ENCODE data around the gene MAP2K6.

MAP2K6 gene

DNA sequence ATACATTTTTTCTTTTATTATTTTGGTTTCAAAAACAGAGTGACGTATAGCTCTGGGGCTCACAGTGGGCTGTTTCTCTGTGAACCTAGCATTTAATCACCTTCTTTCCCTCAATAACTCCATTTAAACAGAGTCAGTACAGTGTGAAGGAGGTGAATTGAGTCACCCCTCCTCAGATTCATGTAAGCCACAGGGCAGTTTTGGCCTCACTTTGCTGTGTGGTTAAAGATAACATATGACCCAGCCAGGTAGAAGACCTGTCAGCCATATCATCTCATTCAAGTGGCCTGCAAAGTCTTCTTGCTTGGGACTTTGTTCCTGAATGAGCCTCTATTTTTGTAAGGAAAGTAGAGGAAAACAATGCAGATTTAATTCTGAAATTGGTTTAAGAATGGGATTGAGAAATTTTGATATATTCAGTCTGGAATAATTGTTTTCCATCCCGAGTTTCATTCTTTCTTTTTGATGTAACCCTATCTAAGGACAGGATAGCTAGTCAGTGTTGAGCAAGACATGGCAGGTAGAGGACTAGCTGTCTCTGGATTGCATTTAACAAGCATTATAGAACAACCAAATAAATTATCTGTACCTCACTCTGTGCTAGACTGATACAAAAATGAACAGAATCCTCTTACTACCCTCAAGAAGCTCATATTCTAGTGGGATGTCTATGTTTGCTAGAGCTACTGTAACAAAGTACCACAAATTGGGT is 13.1 kb downstream of the MAP2K6 start:
- no peak for DNase-seq

- peak; percentile 85 to 92 (median 90) for DNase-seq
These were observed 13.9 kb downstream of the MAP2K6 start for GRCh38 chr17:69428252-69428980.

- peak; percentile 6 to 23 (median 18) for DNase-seq
These were observed 16.0 kb downstream of the MAP2K6 start for GRCh38 chr17:69430488-69430887.

- no peak for DNase-seq
These were observed 17.3 kb downstream of the MAP2K6 start for GRCh38 chr17:69431835-69432234.

GRCh38 chr17:69433093-69433492 is 18.6 kb downstream of the MAP2K6 start:
- DNase-seq = no peak

GRCh38 chr17:69434164-69434579 is 19.7 kb downstream of the MAP2K6 start:
- DNase-seq = no peak

GRCh38 chr17:69435971-69436696 is 21.6 kb downstream of the MAP2K6 start:
- no peak for DNase-seq

DNA sequence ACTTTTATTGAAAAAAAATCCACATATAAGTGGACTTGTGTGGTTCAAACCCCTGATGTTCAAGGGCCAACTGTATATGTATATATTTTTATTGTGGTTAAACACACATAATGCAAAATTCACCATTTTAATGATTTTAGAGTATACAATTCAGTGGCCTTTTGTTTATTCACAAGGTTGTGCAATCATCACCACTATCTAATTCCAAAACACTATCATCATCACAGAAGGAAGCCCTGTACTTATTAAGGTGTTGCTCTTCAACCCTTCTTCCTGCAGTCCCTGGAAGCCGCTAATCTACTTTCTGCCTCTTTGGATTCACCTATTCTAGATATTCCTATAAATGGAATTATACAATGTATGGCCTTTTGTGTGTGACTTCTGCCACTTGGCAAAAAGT is 23.0 kb downstream of the MAP2K6 start:
- no peak for DNase-seq

GRCh38 chr17:69438776-69439175 is 24.3 kb downstream of the MAP2K6 start:
- DNase-seq = no peak

GRCh38 chr17:69441179-69441578 is 26.7 kb downstream of the MAP2K6 start:
- DNase-seq = no peak

GRCh38 chr17:69443138-69443537 is 28.6 kb downstream of the MAP2K6 start:
- DNase-seq = no peak

DNA sequence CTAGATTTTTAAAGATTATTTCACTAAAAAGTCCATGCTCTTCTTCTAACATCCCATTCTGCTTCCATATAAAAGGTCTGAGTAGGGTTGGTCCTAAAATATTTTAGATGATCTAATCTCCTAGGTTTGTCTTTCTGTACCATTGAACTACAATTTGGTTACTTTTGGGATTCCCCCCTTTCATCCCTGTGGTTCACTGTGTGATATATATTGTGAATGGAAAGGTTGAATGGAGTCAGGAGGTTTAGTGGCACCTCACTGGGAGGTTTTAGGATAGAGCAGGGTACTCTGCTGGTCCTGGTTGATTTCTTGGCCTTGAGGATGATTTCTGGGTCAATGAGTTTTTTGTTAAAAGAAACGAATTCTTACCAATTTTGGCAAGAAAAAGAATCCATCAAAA is 29.5 kb downstream of the MAP2K6 start:
- DNase-seq = no peak

GRCh38 chr17:69445132-69445531 is 30.6 kb downstream of the MAP2K6 start:
- peak; percentile 8 to 32 (median 22) for DNase-seq

DNA sequence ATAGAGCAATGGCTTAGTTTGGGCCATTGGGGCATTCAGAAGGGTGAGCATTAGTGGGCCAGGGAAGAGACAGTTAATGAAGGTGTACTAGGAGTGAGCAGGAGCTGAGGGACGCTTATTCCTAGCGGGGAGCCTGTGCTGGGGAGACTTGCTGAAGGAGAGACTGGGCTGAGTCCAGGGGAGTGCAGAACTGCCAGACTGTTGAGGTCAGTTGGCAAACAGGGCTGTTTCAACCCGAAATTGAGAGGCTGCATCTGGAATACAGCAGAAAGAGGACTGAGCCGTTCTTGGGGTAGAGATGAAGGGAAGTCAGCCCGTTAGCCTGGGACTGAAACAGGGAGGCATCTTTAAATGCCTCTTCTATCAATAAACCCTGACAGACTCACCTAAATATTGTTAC is 33.2 kb downstream of the MAP2K6 start:
- DNase-seq = no peak

- DNase-seq = no peak
These were observed 34.1 kb downstream of the MAP2K6 start for GRCh38 chr17:69448431-69449102.

- DNase-seq = no peak
These were observed 35.6 kb downstream of the MAP2K6 start for GRCh38 chr17:69450131-69450530.

DNA sequence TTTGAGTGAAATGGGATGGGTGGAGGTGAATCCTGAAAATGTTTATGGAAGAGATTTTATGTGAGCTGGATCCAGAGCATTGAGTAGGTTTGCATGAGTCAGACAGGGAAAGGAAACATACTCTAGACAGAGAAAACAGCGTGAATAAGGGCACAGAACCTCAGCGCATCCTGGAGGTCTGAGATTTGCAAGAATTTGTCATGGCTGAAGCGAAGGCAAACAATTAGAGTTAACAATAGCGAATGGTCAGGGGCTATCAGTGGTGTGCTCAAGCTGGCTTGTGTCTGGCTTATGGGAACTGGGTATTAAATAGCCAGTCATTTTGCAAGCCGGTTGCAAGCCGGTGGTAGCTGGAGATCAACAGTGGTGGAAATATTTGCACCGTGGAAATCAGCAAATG is 36.4 kb downstream of the MAP2K6 start:
- no peak for DNase-seq

- no peak for DNase-seq
These were observed 37.2 kb downstream of the MAP2K6 start for GRCh38 chr17:69451416-69452394.

DNA sequence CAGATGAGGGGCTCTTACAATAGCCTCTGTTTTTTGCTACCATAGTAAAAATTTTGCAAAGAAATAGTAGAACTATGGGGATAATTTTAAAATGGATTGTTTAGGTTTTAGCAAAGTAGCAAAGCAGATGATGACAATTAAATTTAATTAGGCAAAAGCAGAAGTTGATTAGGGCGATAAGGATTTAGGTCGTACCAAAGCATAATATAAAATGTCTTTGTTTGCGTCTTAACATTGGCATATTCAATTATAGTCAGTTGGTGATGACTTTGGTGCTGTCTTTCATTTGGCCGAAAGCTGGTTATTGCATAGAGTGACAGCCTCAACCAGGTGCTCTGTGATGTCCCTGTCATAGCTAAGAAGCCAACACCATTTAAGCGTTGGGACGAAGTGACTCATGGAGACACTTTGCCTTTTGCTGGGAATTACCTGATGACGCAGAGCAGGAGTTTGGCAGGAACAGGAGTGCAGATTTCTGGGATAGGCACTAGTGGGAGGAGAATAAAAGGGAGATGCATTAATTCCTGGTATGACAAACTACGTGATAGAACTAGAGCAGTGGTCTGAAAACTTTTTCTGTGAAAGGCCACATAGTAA is 38.3 kb downstream of the MAP2K6 start:
- DNase-seq = no peak

GRCh38 chr17:69454051-69454450 is 39.6 kb downstream of the MAP2K6 start:
- DNase-seq = no peak

DNA sequence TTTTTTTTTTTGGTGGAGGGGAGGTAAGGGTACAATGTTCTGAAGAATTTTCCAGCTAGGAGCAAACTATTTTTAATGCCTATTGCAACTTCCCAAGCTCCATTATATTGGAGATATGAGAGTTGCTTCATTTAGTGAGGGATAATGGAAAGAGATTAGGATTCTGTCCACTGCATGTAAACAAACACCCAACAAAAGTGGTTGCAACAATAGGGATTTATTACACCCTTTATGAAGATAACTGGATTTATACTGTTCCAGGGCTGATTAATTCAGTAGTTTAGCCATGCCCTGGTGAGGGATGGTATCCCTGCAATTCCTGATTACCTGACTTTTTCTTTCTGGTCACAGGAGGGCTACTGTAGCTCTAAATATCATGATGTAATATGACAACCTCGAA is 40.5 kb downstream of the MAP2K6 start:
- DNase-seq = no peak

GRCh38 chr17:69457603-69458002 is 43.1 kb downstream of the MAP2K6 start:
- peak in 1 of 3 donors; percentile 24 for DNase-seq
